Fibroblast of the aortic adventitia (primary cell): ENCODE measurements around the gene C10orf67. TPM values are rescaled to one million over a fixed set of nuclear protein-coding genes. Genes with fewer than 3 reads are reported as not detected.

Source experiments
- DNase-seq: peaks from one replicate; pipeline ENCODE4 v3.0.0-alpha.2; 2010; ENCODE audit warnings: low read depth
- H3K4me3 ChIP-seq: 2 replicates; pipeline ENCODE4 v1.5.1; 2011; ENCODE audit warnings: low read depth, mild to moderate bottlenecking, control low read depth, low read length, moderate library complexity
- CTCF ChIP-seq: IDR thresholded peaks from 2 replicates; pipeline ENCODE4 v1.5.1; 2011; ENCODE audit warnings: mild to moderate bottlenecking, low read length, control low read depth, inconsistent platforms; ENCODE audit not compliant: insufficient read depth
- total RNA-seq: library from RNA; depleted of rRNA; stranded (reverse); fragments of >200 nt; gene quantifications from 2 replicates; pipeline ENCODE4 v1.2.3, GENCODE V29; 2012; ENCODE audit warnings: low replicate concordance

The C10orf67 gene
- total RNA-seq, 1 donor: 0.09 TPM

GRCh38 chr10:23291551-23292334, 52.9 kb downstream of the C10orf67 start:
- no peak for DNase-seq
- no peak for TF ChIP-seq CTCF
- H3K4me3 ChIP-seq: no peak overlapping the region

GRCh38 chr10:23284674-23285335, 59.8 kb downstream of the C10orf67 start:
- no peak for DNase-seq
- TF ChIP-seq CTCF: no peak
- H3K4me3 ChIP-seq: no peak overlapping the region

DNA sequence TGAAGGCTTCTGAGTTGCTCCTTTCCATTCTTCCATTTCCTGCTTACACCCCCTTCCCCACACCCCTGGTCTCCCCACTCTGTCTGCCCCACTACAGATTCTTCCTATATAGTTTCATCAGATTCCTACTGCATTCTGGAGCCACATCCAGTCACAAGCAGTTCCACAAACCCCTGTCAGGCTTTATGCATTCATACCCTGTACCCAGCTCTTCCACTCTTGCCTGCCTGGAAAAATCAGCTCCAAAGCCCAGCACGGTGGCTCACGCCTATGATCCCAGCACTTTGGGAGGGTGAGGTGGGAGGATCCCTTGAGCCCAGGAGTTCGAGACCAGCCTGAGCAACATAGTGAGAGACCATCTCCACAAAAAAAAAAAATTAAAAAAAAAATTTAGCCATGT, 60.4 kb downstream of the C10orf67 start:
- TF ChIP-seq CTCF: no peak
- H3K4me3 ChIP-seq: no peak overlapping the region
- no peak for DNase-seq

DNA sequence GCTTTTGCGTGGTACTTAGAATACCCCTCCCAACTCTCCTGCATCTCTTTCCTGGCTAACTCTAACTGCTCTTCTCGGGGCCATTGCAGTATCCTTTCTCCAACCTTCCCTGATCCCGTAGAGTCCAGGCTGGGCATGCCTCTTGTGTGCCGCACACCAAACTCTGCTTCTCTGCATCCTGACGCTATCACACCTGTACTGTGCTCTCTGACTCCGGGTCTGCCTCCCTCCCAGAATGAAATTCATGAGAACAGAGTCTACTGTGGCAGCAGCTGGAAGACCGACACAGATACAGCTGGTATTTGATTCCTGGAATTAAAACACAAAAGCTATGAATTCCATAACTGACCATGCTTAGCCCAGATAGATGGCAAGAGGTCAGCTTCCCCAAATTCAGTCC, 60.9 kb downstream of the C10orf67 start:
- TF ChIP-seq CTCF: no peak
- H3K4me3 ChIP-seq: no peak overlapping the region
- DNase-seq: no peak

DNA sequence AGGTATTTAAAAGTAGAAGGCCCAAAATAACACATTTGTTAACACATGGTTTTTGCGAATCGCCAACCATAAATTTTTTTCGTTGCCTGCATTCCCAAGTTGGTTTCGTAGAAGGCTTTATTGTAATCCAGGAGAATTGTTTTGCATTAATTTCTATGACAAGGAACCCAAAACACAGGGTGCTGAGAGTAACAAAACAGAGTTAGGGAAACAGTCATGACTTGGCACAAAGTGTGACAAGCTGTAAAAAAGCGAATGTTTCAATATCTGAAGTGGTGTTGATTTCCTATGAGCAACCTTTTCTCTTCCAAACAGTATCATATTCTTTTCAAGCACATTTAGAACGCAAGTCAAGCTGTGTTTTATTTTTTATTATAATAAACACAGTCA, 63.6 kb downstream of the C10orf67 start:
- TF ChIP-seq CTCF: no peak

DNA sequence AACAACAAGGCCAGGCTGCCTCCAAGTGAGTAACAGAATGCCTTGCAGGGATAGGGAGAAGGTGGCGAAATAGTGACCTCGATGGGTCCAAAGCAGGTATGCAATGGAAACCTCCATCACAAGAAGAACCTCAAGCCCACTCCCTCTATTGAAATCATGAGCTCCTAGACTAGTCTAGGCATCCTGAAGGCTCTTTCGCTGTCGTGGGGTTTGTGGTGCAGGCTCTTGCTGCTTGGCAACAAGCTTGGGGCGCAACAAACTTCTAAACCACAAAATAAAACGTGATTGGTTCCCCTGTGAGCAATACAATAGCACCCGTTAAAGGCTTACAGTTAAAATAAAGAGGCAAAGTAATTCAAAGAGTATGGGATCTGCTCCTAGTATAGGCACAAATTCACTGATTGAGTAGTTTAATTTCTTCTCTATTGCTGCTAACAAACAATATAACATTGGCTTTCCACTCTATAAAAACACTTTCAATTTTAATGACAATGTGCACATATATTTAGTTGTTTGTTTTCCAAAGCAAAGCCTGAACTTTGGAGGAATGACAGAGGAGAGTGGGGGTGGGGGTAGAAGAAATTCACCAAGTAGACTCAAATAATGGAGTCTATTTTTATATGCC, 64.1 kb downstream of the C10orf67 start:
- H3K4me3 ChIP-seq: no peak overlapping the region
- DNase-seq: no peak
- no peak for TF ChIP-seq CTCF

More for the DNA sequence above, 63.6 kb downstream of the C10orf67 start:
- no peak for DNase-seq
- no peak overlapping the region for H3K4me3 ChIP-seq
